Glutamatergic neuron (in vitro differentiated cells): Measurements from ENCODE around the gene PDGFRA. TPM values are rescaled to one million over a fixed set of nuclear protein-coding genes. Genes with fewer than 3 reads are reported as not detected.

Source experiments
- DNase-seq: peaks from one replicate; pipeline ENCODE4 v3.0.0; 2022
- H3K27ac Mint-ChIP-seq: one replicate; pipeline ENCODE4 v1.8.0; 2020; ENCODE audit warnings: mild to moderate bottlenecking, mixed read lengths, inconsistent platforms; ENCODE audit not compliant: unreplicated experiment
- H3K27me3 Mint-ChIP-seq: one replicate; pipeline ENCODE4 v1.8.0; 2020; ENCODE audit warnings: mild to moderate bottlenecking, moderate library complexity, mixed read lengths, inconsistent platforms; ENCODE audit not compliant: unreplicated experiment
- H3K36me3 Mint-ChIP-seq: one replicate; pipeline ENCODE4 v1.8.0; 2020; ENCODE audit warnings: mild to moderate bottlenecking, mixed read lengths, inconsistent platforms; ENCODE audit not compliant: unreplicated experiment
- H3K4me1 Mint-ChIP-seq: one replicate; pipeline ENCODE4 v1.8.0; 2020; ENCODE audit warnings: mild to moderate bottlenecking, low read depth, mixed read lengths, inconsistent platforms; ENCODE audit not compliant: unreplicated experiment
- H3K4me3 Mint-ChIP-seq: one replicate; pipeline ENCODE4 v1.8.0; 2020; ENCODE audit warnings: mild to moderate bottlenecking, mixed read lengths, inconsistent platforms; ENCODE audit not compliant: unreplicated experiment
- H3K9me3 Mint-ChIP-seq: one replicate; pipeline ENCODE4 v1.8.0; 2020; ENCODE audit warnings: mild to moderate bottlenecking, moderate library complexity, mixed read lengths, inconsistent platforms; ENCODE audit not compliant: unreplicated experiment
- total RNA-seq: library from RNA; stranded (reverse); fragmentation: NEBNext Ultra II Directional; extraction: Animal tissue kit (Norgen Biotek cat#: 25700); gene quantifications from one replicate; pipeline ENCODE4 v1.2.1, GENCODE V29; 2021; ENCODE audit not compliant: unreplicated experiment
- TF ChIP-seq, protein P1 (sequence below): fragments of 200-600 bp; sonication (generic); IDR thresholded peaks from one replicate; pipeline ENCODE4 v1.5.0; 2021; ENCODE audit not compliant: partially characterized antibody, unreplicated experiment

Gene PDGFRA
- total RNA-seq, 1 donor from 2014 or later: 14.1 TPM

DNA sequence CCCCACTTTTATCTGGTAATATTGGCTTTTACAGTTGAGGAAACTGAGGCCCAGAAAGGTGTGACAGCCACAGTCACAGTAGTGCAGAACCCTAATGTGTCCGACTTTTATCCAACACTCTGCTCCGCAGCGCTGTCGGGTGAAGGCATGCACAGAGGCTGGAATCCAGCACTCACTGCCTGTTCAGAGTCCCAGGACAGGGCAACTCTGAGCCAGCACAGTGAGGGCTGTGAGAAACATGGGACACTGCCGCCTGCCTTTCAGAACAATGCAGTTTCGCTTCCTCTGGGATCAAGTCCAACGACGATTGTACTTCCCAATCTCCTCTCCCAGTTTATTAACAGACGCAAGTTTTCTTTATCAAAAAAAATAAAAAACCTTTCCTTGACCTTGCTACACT lies 41.9 kb upstream of the PDGFRA start:
- no peaks in the 10 kb centered on the region for H3K9me3 Mint-ChIP-seq

GRCh38 chr4:54189140-54189539 lies 40.0 kb upstream of the PDGFRA start:
- H3K36me3 Mint-ChIP-seq: peaks cover 5% of the 10 kb centered on the region
- H3K4me3 Mint-ChIP-seq: no peak overlapping the region
- no peak for DNase-seq
- TF ChIP-seq, protein P1, sequence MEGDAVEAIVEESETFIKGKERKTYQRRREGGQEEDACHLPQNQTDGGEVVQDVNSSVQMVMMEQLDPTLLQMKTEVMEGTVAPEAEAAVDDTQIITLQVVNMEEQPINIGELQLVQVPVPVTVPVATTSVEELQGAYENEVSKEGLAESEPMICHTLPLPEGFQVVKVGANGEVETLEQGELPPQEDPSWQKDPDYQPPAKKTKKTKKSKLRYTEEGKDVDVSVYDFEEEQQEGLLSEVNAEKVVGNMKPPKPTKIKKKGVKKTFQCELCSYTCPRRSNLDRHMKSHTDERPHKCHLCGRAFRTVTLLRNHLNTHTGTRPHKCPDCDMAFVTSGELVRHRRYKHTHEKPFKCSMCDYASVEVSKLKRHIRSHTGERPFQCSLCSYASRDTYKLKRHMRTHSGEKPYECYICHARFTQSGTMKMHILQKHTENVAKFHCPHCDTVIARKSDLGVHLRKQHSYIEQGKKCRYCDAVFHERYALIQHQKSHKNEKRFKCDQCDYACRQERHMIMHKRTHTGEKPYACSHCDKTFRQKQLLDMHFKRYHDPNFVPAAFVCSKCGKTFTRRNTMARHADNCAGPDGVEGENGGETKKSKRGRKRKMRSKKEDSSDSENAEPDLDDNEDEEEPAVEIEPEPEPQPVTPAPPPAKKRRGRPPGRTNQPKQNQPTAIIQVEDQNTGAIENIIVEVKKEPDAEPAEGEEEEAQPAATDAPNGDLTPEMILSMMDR: no peak
- no peaks in the 10 kb centered on the region for H3K9me3 Mint-ChIP-seq
- no peak overlapping the region for H3K27ac Mint-ChIP-seq
- no peaks in the 10 kb centered on the region for H3K4me1 Mint-ChIP-seq
- H3K27me3 Mint-ChIP-seq: no peaks in the 10 kb centered on the region

More for the DNA sequence above, 41.9 kb upstream of the PDGFRA start:
- Mint-ChIP-seq H3K36me3 (peaks cover 5% of the 10 kb centered on the region), H3K4me3 (no peak overlapping the region), H3K4me1 (no peaks in the 10 kb centered on the region), H3K27ac (no peak overlapping the region), H3K27me3 (no peaks in the 10 kb centered on the region)
- no peak for DNase-seq
- TF ChIP-seq, protein P1: no peak

GRCh38 chr4:54192811-54193210 lies 36.3 kb upstream of the PDGFRA start:
- H3K4me1 Mint-ChIP-seq: peaks cover 10% of the 10 kb centered on the region
- no peak for DNase-seq
- H3K27ac Mint-ChIP-seq: no peak overlapping the region
- H3K9me3 Mint-ChIP-seq: no peaks in the 10 kb centered on the region
- TF ChIP-seq, protein P1: no peak
- no peaks in the 10 kb centered on the region for H3K27me3 Mint-ChIP-seq
- no peak overlapping the region for H3K4me3 Mint-ChIP-seq
- H3K36me3 Mint-ChIP-seq: peaks cover 5% of the 10 kb centered on the region

- Mint-ChIP-seq H3K4me1 (peaks cover 17% of the 10 kb centered on the region), H3K27ac (no peak overlapping the region)
Observed at GRCh38 chr4:54197926-54198325, 31.2 kb upstream of the PDGFRA start.

GRCh38 chr4:54199919-54200318 lies 29.2 kb upstream of the PDGFRA start:
- no peaks in the 10 kb centered on the region for H3K36me3 Mint-ChIP-seq
- H3K4me3 Mint-ChIP-seq: no peak overlapping the region
- TF ChIP-seq, protein P1: no peak

More at GRCh38 chr4:54197926-54198325, 31.2 kb upstream of the PDGFRA start:
- TF ChIP-seq, protein P1: no peak
- no peak for DNase-seq
- H3K27me3 Mint-ChIP-seq: no peaks in the 10 kb centered on the region
- H3K36me3 Mint-ChIP-seq: no peaks in the 10 kb centered on the region
- H3K4me3 Mint-ChIP-seq: no peak overlapping the region
- no peaks in the 10 kb centered on the region for H3K9me3 Mint-ChIP-seq

More at GRCh38 chr4:54199919-54200318, 29.2 kb upstream of the PDGFRA start:
- Mint-ChIP-seq H3K4me1 (peaks cover 17% of the 10 kb centered on the region), H3K27me3 (no peaks in the 10 kb centered on the region), H3K9me3 (no peaks in the 10 kb centered on the region), H3K27ac (no peak overlapping the region)
- DNase-seq: no peak
